ENCODE measurements around the gene THBD. TPM values are rescaled to one million over a fixed set of nuclear protein-coding genes. Genes with fewer than 3 reads are reported as not detected.

The THBD gene
- total and polyA plus RNA-seq, 2 experiments from 2014 or later = 50.1 to 79.6 TPM

DNA sequence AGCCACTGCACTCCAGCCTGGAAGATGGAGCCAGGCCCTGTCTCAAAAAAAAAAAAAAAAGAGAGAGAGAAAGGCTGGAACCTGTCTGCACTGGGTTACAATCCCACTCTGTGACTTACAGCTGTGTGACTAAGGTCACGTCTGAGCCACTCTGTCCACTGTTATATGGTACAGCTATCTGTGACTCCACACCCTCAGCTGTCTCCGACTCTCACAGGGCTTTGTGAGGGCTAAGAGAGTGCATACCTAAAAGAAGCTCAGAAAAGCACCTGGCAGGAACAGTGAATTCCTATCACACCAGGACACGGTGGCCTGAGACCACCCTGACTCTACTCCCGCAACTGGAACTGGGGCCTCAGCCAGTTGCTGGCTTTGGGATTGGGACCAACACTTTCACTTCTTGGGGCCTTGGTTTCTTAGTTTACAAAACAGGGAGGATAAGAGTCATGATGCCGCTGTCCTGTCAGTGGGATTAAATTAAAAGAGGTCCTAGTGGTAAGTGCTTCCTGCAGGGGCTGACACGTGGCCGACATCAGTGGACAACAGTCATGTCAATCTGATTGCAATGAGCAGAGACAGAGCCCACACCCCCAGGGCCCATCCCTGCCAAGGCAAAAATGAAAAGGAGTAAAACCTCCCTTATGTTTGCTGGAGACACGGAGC lies 42.4 kb upstream of the THBD start:
- WGBS (ENCODE audit: low lambda C conversion rate, missing lambda C conversion rate) = 46% methylated on average over 8 of the region's 8 CpGs
- no peak overlapping the region for H3K27ac ChIP-seq
- peaks cover 4% of the 10 kb centered on the region for H3K27me3 ChIP-seq
- H2AFZ ChIP-seq = no peak overlapping the region
- H3K79me2 ChIP-seq = no peaks in the 10 kb centered on the region
- no peak overlapping the region for H3K4me3 ChIP-seq
- H3K9me3 ChIP-seq (ENCODE audit: low read depth) = no peaks in the 10 kb centered on the region
- no peaks in the 10 kb centered on the region for H3K36me3 ChIP-seq (replicated peaks; ENCODE audit: insufficient read depth, low read depth)
- H4K20me1 ChIP-seq (ENCODE audit: insufficient read depth, poor library complexity, severe bottlenecking) = no peaks in the 10 kb centered on the region
- TF ChIP-seq, protein P1, sequence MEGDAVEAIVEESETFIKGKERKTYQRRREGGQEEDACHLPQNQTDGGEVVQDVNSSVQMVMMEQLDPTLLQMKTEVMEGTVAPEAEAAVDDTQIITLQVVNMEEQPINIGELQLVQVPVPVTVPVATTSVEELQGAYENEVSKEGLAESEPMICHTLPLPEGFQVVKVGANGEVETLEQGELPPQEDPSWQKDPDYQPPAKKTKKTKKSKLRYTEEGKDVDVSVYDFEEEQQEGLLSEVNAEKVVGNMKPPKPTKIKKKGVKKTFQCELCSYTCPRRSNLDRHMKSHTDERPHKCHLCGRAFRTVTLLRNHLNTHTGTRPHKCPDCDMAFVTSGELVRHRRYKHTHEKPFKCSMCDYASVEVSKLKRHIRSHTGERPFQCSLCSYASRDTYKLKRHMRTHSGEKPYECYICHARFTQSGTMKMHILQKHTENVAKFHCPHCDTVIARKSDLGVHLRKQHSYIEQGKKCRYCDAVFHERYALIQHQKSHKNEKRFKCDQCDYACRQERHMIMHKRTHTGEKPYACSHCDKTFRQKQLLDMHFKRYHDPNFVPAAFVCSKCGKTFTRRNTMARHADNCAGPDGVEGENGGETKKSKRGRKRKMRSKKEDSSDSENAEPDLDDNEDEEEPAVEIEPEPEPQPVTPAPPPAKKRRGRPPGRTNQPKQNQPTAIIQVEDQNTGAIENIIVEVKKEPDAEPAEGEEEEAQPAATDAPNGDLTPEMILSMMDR (IDR thresholded peaks at IDR 0.05; ENCODE audit: poor library complexity) = no peak
- no peak for TF ChIP-seq EZH2 (IDR thresholded peaks at IDR 0.05; ENCODE audit: borderline replicate concordance)
- no peak for TF ChIP-seq EZH2phosphoT487 (IDR thresholded peaks at IDR 0.05; ENCODE audit: low read depth, severe bottlenecking, unreplicated experiment)
- H3K4me2 ChIP-seq = no peak overlapping the region
- H3K9me2 ChIP-seq (replicated peaks; ENCODE audit: insufficient read depth) = no peaks in the 10 kb centered on the region
- no peaks in the 10 kb centered on the region for H3K4me1 ChIP-seq (ENCODE audit: insufficient read depth)
- DNase-seq (ENCODE audit: low spot score) = no peak

DNA sequence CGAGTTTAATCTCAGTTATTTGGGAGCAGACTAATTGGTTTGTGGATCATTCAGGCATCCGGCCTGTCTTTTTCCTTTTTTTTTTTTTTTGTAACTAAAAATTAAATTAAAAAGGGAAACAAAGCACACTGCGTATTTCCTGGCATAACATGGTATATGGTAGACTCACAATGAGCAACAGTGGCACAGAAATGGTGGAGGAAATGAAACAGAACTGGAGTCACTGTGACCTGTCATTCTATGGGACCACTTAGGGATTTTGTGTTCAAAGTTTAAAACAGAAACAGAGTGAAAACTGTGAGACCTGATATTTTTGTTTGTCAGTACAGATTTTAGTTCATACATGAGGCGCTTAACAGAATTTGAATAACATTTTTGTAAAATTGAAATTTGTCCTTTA lies 41.4 kb upstream of the THBD start:
- TF ChIP-seq EZH2phosphoT487 (IDR thresholded peaks at IDR 0.05; ENCODE audit: low read depth, severe bottlenecking, unreplicated experiment) (no peak), EZH2 (IDR thresholded peaks at IDR 0.05; ENCODE audit: borderline replicate concordance) (no peak)
- TF ChIP-seq, protein P1 (IDR thresholded peaks at IDR 0.05; ENCODE audit: poor library complexity) = no peak
- 94% methylated on average over 4 of the region's 4 CpGs for WGBS (ENCODE audit: low lambda C conversion rate, missing lambda C conversion rate)
- no peaks in the 10 kb centered on the region for H3K79me2 ChIP-seq

DNA sequence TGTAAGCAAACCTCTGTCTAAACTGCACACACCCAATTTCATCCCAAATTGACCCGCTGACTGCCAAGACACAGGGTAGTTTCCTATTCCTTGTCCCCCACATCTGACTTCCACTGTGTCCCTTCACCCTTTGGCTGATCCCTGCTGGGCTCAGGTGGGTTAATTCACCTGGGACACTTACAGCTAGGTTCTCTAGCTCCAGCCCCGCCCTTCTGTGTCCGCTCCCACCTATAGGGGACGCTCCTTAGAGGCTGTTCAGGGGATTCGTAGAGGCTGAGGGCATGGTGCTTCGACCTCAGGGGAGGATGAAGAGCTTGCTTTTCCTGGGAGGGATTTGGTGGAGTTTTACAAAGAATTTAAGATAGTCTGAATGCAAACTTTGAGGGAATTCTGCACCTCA lies 40.7 kb upstream of the THBD start:
- Histone ChIP-seq H3K36me3 (replicated peaks; ENCODE audit: insufficient read depth, low read depth) (no peaks in the 10 kb centered on the region), H2AFZ (no peak overlapping the region), H3K4me1 (ENCODE audit: insufficient read depth) (no peaks in the 10 kb centered on the region), H3K27me3 (peaks cover 4% of the 10 kb centered on the region), H3K4me3 (no peak overlapping the region), H4K20me1 (ENCODE audit: insufficient read depth, poor library complexity, severe bottlenecking) (no peaks in the 10 kb centered on the region), H3K27ac (no peak overlapping the region), H3K9me3 (ENCODE audit: low read depth) (no peaks in the 10 kb centered on the region), H3K79me2 (no peaks in the 10 kb centered on the region), H3K9me2 (replicated peaks; ENCODE audit: insufficient read depth) (no peaks in the 10 kb centered on the region), H3K4me2 (no peak overlapping the region)
- no peak for DNase-seq (ENCODE audit: low spot score)
- TF ChIP-seq EZH2phosphoT487 (IDR thresholded peaks at IDR 0.05; ENCODE audit: low read depth, severe bottlenecking, unreplicated experiment) (no peak), EZH2 (IDR thresholded peaks at IDR 0.05; ENCODE audit: borderline replicate concordance) (no peak)
- TF ChIP-seq, protein P1 (IDR thresholded peaks at IDR 0.05; ENCODE audit: poor library complexity) = no peak
- 58% methylated on average over 6 of the region's 6 CpGs for WGBS (ENCODE audit: low lambda C conversion rate, missing lambda C conversion rate)

More for the DNA sequence above, 41.4 kb upstream of the THBD start:
- Histone ChIP-seq H2AFZ (no peak overlapping the region), H3K36me3 (replicated peaks; ENCODE audit: insufficient read depth, low read depth) (no peaks in the 10 kb centered on the region), H3K4me2 (no peak overlapping the region), H4K20me1 (ENCODE audit: insufficient read depth, poor library complexity, severe bottlenecking) (no peaks in the 10 kb centered on the region), H3K27ac (no peak overlapping the region), H3K4me1 (ENCODE audit: insufficient read depth) (no peaks in the 10 kb centered on the region), H3K9me2 (replicated peaks; ENCODE audit: insufficient read depth) (no peaks in the 10 kb centered on the region), H3K9me3 (ENCODE audit: low read depth) (no peaks in the 10 kb centered on the region), H3K27me3 (peaks cover 4% of the 10 kb centered on the region), H3K4me3 (no peak overlapping the region)
- DNase-seq (ENCODE audit: low spot score) = no peak
